ENCODE data around the gene GPX1.
"Not testable (repeated sequence)": the region's sequence is repeated elsewhere in the genome, so short reads cannot be mapped to it uniquely, and the experiment has no call there.

The GPX1 gene

DNA sequence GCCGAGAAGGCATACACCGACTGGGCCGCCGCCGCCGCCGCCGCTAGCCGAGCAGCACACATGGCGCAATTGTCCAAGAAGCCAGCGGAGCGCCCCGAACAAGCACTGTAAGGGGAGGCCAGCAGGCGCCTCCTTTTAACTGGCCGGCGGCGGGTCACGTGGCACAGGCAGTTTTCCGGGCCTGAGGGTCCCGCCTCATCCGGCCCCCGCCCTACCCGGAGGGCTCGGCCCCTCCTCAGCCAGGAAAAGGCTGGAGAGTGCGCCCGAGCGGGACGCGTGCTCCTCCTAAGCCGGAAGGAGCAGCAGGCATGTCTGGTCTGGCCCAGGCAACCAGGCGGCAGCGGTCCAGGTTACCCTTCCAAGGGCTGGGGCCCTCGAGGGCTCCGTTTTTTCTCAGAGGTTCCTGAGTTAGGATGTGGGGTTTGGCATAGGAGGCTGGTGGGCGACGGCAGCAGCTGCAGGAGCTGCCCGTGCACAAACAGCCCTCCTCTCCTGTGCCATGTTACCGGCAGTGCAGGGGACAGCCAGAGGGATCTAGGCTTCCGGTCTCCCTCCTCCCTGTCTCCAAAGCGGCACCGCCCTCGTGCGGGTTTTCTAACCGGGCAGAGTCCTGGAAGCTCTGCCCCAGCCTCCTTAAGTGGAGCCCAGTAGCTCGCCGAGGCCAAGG lies at the start of gene GPX1:
Gene GPX1, minus strand, starts transcription at position 137 of the 667 bp plus-strand sequence. Its CDS starts 75 bp downstream, at position 62.
- peak; percentile 94 to 96 for DNase-seq

DNA sequence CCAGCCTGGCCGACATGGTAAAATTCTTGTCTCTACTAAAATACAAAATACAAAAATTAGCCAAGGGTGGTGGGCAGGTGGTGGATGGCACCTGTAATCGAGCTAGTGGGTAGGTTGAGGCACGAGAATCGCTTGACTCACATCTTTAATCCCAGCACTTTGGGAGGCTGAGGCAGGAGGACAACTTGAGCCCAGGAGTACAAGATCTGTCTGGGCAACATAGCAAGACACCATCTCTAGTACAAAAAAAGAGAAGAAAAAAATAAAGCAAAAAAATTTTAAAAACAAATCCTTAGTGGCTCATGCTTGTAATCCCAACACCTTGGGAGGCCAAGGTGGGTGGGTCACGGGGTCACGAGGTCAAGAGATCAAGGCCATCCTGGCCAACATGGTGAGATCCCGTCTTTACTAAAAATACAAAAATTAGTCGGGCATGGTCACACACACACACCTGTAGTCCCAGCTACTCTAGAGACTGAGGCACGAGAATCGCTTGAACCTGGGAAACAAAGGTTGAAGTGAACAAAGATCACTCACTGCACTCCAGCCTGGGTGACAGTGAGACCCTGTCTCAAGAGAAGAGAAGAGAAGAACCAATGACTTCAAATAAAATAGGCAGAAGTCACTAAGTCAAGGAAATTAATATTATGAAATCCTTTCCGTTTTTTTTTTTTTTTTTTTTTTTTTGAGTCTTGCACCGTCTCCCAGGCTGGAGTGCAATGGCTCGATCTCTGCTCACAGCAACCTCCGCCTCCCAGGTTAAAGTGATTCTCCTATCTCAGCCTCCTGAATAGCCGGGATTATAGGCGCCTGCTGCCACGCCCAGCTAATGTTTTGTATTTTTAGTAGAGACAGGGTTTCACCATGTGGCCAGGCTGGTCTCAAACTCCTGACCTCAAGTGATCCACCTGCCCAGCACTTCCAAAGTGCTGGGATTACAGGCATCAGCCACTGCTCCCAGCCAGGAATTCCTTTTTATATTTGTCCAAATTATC lies 48.7 kb upstream of the GPX1 start:
- DNase-seq, result no peak

- DNase-seq, result not testable (repeated sequence)
Measured at GRCh38 chr3:49405570-49405969, 47.4 kb upstream of the GPX1 start.

DNA sequence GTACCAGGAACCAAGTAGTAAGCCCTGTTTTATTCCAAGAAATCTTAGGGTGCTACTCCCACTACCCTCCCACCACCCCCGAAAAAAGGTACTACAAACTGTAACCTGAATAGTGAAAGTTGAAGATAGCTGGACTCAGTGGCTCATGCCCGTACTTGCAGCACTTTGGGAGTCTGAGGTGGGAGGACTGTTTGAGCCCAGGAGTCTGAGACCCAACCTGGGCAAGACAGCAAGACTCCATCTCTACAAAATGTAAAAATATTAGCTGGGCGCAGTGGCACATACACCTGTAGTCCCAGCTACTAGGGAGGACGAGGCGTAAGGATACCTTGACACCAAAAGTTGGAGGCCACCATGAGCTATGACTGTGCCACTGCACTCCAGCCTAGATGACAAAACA lies 45.7 kb upstream of the GPX1 start:
- DNase-seq, result no peak

GRCh38 chr3:49401766-49402165 lies 43.6 kb upstream of the GPX1 start:
- no peak for DNase-seq

DNA sequence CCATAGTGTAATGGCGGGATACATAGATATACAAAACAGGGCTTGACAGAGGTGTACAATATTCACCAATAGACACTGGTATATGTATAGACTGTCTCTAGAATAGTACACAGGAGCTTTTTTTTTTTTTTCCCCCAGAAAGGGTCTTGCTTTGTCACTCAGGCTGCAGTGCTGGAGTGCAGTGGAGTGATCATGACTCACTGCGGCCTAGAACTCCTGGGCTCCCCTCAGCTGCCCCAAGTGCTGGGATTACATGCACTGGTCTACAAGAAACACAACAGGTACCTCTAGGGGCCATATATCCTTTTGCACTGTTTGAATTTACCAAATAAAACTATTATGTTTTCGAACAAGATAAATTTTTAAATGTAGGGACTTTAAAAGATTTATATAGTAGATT lies 41.3 kb upstream of the GPX1 start:
- no peak for DNase-seq

- DNase-seq, result no peak
Measured at GRCh38 chr3:49397470-49397869, 39.3 kb upstream of the GPX1 start.

- not testable (repeated sequence) for DNase-seq
Measured at GRCh38 chr3:49391310-49391709, 33.2 kb upstream of the GPX1 start.

GRCh38 chr3:49389297-49389696 lies 31.1 kb upstream of the GPX1 start:
- DNase-seq, result no peak

DNA sequence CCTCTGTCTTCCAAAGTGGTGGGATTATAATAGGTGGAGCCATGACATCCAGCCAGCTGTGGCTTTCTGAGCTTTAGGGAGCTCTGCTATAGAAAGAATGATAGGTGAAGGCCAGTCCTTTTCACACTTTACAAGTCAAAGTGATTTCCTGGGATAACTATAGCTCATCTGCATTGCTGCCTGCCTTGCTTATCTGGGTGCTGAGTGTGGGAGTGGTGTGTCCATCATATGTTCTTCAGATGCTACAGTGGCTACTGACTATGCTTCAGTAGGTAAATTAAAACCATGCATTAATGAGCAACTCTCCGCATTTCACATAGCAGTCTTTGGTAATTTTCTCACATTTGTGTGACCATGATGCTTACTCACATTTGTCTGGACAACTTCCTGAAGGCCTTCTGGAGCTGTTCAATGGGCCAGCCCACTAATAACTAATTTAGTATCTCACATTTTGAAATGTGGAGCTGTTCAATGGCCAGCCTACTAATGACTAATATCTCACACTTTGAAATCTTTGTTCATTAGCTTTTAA lies 30.2 kb upstream of the GPX1 start:
- no peak for DNase-seq

DNA sequence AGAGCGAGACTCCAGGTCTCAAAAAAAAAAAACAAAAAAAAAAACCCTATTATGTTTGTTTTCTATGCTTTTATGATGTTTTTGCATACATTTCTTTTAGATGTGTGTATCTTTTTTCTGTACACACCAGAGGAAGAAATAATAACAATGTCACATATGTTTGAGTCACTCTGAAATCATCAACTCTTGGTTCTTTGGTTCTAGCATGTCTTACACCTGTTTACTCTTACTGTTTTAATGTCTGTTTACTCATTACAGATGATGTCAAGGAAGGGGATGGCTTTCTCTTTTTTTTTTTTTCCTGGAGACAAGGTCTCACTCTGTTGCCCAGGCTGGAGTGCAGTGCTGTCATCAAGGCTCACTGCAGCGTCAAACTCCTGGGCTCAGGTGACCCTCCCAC lies 29.6 kb upstream of the GPX1 start:
- no peak for DNase-seq

- no peak for DNase-seq
Measured at GRCh38 chr3:49386056-49386756, 28.1 kb upstream of the GPX1 start.

GRCh38 chr3:49385617-49386016 lies 27.5 kb upstream of the GPX1 start:
- no peak for DNase-seq

DNA sequence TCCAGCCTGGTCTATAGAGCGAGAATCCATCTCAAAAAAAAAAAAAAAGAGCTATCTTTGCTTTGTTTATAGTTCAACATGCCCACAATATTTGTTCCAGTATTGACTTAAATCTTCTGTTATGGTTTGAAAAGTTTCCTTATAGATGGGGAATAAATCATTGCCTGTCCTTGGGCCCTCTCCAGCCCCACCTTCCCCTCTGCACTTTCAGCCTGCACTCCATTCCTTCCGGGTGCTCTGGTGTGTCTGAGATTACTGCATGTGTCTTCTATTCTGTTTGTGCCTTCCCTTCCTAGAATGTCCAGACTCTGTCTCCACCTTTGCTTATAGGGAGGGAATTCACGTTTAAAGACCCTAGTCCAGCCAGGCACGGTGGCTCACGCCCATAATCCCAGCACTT lies 25.2 kb upstream of the GPX1 start:
- no peak for DNase-seq

GRCh38 chr3:49378249-49378895 lies 20.2 kb upstream of the GPX1 start:
- no peak for DNase-seq

- DNase-seq, result no peak
Measured at GRCh38 chr3:49377483-49377882, 19.3 kb upstream of the GPX1 start.

DNA sequence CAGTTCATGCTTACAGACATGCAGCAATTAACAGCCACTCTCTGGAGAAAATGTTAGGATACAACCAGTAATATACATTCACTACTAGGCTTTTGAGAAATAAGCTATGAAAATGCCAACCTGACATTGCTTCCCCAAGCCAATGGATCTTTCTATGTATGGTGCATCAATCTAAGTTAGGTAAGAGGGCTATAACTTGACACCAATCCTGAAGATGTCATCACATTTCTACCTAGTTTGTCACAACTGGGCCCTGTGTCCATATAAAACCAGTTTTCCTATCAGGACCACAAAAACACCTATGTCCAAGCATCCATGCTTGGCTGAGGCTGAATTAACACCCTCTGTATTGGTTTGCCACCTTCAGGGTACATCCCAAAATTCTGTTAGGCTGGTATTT lies 13.8 kb upstream of the GPX1 start:
- no peak for DNase-seq

- DNase-seq, result no peak
Measured at GRCh38 chr3:49370585-49371290, 12.6 kb upstream of the GPX1 start.

- DNase-seq, result no peak
Measured at GRCh38 chr3:49362561-49362960, 4.4 kb upstream of the GPX1 start.

GRCh38 chr3:49359623-49360022 lies 1.5 kb upstream of the GPX1 start:
- no peak for DNase-seq

GRCh38 chr3:49358884-49359225 lies 702 bp upstream of the GPX1 start:
- DNase-seq, result peak in 1 of 2 experiments; percentile 57
